ENCODE measurements around the gene NOX5. TPM values are rescaled to one million over a fixed set of nuclear protein-coding genes. Genes with fewer than 3 reads are reported as not detected.

The NOX5 gene
- total and polyA plus RNA-seq, 10 of the 15 experiments (the other 5 are each of a cell fraction or from before 2014, with no cell fraction given) = not detected

DNA sequence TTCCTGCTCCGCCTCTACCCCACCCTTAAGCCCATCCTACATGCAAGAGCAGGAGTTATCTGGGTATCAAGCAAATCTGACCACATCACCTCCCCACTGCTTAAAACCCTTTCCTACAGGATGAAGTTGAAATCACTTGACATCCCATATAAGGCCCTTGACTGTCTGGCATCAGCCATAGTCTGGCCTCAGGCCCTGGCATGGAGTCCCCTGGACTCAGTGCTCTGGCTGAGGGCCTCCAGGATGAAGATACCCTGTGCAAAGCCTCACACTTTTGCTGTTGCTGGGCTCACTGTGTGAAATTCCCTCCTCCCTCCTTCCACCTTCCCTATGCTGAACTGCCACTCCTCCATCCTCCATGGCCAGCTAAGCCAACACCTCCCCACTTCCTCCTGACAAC is 80.8 kb downstream of the NOX5 start (continued):
- TF ChIP-seq, protein P1, sequence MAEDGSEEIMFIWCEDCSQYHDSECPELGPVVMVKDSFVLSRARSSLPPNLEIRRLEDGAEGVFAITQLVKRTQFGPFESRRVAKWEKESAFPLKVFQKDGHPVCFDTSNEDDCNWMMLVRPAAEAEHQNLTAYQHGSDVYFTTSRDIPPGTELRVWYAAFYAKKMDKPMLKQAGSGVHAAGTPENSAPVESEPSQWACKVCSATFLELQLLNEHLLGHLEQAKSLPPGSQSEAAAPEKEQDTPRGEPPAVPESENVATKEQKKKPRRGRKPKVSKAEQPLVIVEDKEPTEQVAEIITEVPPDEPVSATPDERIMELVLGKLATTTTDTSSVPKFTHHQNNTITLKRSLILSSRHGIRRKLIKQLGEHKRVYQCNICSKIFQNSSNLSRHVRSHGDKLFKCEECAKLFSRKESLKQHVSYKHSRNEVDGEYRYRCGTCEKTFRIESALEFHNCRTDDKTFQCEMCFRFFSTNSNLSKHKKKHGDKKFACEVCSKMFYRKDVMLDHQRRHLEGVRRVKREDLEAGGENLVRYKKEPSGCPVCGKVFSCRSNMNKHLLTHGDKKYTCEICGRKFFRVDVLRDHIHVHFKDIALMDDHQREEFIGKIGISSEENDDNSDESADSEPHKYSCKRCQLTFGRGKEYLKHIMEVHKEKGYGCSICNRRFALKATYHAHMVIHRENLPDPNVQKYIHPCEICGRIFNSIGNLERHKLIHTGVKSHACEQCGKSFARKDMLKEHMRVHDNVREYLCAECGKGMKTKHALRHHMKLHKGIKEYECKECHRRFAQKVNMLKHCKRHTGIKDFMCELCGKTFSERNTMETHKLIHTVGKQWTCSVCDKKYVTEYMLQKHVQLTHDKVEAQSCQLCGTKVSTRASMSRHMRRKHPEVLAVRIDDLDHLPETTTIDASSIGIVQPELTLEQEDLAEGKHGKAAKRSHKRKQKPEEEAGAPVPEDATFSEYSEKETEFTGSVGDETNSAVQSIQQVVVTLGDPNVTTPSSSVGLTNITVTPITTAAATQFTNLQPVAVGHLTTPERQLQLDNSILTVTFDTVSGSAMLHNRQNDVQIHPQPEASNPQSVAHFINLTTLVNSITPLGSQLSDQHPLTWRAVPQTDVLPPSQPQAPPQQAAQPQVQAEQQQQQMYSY (CRISPR knock-in tag; IDR thresholded peaks at IDR 0.05) = no peak
- no peak for TF ChIP-seq MTA2 (IDR thresholded peaks at IDR 0.05; ENCODE audit: low read depth)
- TF ChIP-seq ASH2L (IDR thresholded peaks at IDR 0.05; ENCODE audit: borderline replicate concordance, low read depth) = no peak
- TF ChIP-seq, protein P2, sequence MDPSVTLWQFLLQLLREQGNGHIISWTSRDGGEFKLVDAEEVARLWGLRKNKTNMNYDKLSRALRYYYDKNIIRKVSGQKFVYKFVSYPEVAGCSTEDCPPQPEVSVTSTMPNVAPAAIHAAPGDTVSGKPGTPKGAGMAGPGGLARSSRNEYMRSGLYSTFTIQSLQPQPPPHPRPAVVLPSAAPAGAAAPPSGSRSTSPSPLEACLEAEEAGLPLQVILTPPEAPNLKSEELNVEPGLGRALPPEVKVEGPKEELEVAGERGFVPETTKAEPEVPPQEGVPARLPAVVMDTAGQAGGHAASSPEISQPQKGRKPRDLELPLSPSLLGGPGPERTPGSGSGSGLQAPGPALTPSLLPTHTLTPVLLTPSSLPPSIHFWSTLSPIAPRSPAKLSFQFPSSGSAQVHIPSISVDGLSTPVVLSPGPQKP (IDR thresholded peaks at IDR 0.05; ENCODE audit: low read depth, low read length) = no peak
- no peak for TF ChIP-seq FOXM1 (IDR thresholded peaks at IDR 0.05; ENCODE audit: low read depth, low read length)
- no peak for TF ChIP-seq ZNF24 (IDR thresholded peaks at IDR 0.05)
- TF ChIP-seq POLR2AphosphoS2 (IDR thresholded peaks at IDR 0.05; ENCODE audit: low read depth, low read length) = no peak
- TF ChIP-seq MEF2B (IDR thresholded peaks at IDR 0.05; ENCODE audit: partially characterized antibody, poor library complexity, severe bottlenecking) = no peak
